CD4-positive, alpha-beta T cell treated with Interleukin-17A for 1 hour (primary cell): ENCODE results near the gene CAPN2.

ENCODE experiments used
- DNase-seq: peaks from one replicate; pipeline ENCODE4 v3.0.0-alpha.2; 2020

The CAPN2 gene

GRCh38 chr1:223763881-223764280, 51.5 kb downstream of the CAPN2 start:
- no peak for DNase-seq

GRCh38 chr1:223765036-223765718, 52.8 kb downstream of the CAPN2 start:
- DNase-seq: no peak

GRCh38 chr1:223765719-223766340, 53.5 kb downstream of the CAPN2 start:
- DNase-seq: no peak

GRCh38 chr1:223770621-223771315, 58.4 kb downstream of the CAPN2 start:
- DNase-seq: no peak

- no peak for DNase-seq
Observed at GRCh38 chr1:223771469-223771813, 59.1 kb downstream of the CAPN2 start.

- DNase-seq: no peak
Observed at GRCh38 chr1:223771814-223772770, 59.8 kb downstream of the CAPN2 start.

- no peak for DNase-seq
Observed at GRCh38 chr1:223772771-223773160, 60.4 kb downstream of the CAPN2 start.

- no peak for DNase-seq
Observed at GRCh38 chr1:223774134-223774814, 61.9 kb downstream of the CAPN2 start.

- no peak for DNase-seq
Observed at GRCh38 chr1:223775054-223775453, 62.7 kb downstream of the CAPN2 start.

GRCh38 chr1:223775711-223776074, 63.4 kb downstream of the CAPN2 start:
- DNase-seq: no peak

GRCh38 chr1:223776075-223776814, 63.9 kb downstream of the CAPN2 start:
- DNase-seq: peak; percentile 30

- DNase-seq: no peak
Observed at GRCh38 chr1:223776826-223777454, 64.6 kb downstream of the CAPN2 start.

- no peak for DNase-seq
Observed at GRCh38 chr1:223780318-223780717, 68.0 kb downstream of the CAPN2 start.

GRCh38 chr1:223780949-223781348, 68.6 kb downstream of the CAPN2 start:
- no peak for DNase-seq

GRCh38 chr1:223783676-223784075, 71.3 kb downstream of the CAPN2 start:
- no peak for DNase-seq

GRCh38 chr1:223784541-223784940, 72.2 kb downstream of the CAPN2 start:
- no peak for DNase-seq

- no peak for DNase-seq
Observed at GRCh38 chr1:223785808-223786207, 73.5 kb downstream of the CAPN2 start.

GRCh38 chr1:223788746-223789415, 76.5 kb downstream of the CAPN2 start:
- no peak for DNase-seq

GRCh38 chr1:223792046-223792445, 79.7 kb downstream of the CAPN2 start:
- DNase-seq: no peak

GRCh38 chr1:223793716-223794115, 81.4 kb downstream of the CAPN2 start:
- DNase-seq: no peak
